Activated CD4-positive, alpha-beta T cell treated with anti-CD3 and anti-CD28 coated beads for 4 hours (primary cell): ENCODE results near the gene INTS6.

Experiments used
- DNase-seq, 2 donors: peaks; one replicate each; pipeline ENCODE4 v3.0.0-alpha.2; 2020

The INTS6 gene

GRCh38 chr13:51341232-51341631 lies 111.6 kb downstream of the INTS6 start:
- DNase-seq = no peak

DNA sequence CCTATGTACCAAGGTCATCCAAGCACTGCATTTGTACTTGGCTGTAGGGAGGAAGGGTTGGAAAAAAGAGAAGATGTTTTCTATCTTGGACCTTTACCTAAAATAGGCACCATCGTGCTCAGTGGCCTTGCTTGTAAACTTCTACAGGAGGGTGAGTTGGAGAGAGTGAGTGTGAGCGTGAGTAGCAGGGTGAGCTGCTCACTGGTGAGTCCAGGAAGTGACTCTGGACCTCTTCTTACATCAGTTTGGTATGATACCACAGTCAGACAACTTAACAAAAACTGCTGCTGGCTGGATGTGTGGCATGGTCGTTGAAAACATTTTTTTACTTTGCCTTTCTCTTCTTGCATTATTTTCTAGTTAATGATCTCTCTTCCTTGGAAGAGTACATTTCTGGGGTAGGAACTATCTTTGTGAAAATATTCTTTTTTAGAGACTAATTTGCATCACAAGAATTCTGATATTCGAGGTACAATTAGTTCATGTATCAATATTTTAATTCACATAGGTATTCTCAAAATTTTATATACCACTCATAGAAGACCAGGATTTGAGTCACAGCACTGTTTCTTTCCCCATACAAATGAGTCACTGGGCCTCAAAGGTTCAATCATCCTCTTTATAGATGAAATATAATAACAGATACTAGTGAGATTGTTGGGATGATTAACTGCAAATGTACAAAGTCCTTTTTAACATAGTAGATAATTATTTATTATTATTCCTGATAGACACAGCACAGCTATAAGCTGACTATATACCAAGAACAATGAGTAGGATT lies 112.7 kb downstream of the INTS6 start:
- no peak for DNase-seq

DNA sequence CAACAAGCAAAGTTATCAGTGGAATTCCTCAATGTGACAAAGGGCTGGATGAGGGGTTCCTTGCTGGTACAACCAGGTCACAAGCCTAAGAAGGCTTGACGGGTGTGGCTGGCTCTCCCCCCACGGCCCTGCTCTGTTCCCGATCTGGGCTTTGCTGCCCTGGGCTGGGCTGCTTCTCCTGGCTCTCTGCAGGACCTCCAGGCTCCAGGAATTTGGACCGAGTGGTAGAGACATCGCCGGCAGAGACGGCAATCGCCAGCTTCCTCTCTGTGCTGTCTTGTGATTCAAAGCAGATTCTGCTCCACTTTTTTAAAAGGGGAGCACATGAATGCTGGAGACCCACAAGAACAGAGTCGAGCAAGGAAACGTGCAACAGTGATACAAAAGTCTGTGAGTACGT lies 113.5 kb downstream of the INTS6 start, which contains the start of gene SERPINE3:
TSS of gene SERPINE3 (plus strand) at position 338 of the 400 bp plus-strand sequence. CDS start 1,401 bp downstream, outside the sequence.
- DNase-seq = no peak

DNA sequence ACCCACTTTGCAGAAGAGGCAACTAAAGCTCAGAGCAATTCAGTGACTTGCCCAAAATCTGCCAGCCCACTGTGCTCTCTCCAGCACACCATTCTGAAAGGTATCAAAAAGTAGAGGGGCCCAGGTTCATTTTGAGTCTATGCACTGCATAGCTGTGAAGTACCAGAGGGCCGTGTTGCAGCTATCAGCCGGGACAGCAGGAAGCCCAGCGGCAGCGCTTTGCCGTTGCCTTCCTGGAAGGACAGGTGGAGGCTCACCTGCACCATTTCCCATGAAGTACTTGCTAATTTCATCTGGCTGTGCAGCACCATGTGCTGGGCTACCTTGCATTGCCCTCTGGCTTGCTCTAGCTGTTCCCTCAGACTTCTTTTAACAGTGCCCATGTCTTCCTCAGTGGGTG lies 116.1 kb downstream of the INTS6 start:
- no peak for DNase-seq

DNA sequence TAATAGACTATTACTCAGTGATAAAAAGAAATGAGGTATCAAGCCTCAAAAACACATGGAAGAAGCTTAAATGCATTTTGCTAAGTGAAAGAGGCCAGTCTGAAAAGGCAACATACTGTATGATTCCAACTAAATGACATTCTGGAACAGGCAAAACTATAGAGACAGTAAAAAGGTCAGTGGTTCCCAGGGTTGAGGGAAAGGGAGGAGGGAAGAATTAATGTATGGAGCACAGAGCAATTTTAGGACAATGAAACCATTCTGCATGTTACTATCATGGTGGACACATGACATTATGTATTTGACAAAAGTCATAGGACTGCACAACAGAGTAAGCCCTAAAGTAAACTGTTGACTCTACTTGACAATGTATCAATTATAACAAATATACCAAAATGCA lies 119.0 kb downstream of the INTS6 start:
- DNase-seq = no peak

DNA sequence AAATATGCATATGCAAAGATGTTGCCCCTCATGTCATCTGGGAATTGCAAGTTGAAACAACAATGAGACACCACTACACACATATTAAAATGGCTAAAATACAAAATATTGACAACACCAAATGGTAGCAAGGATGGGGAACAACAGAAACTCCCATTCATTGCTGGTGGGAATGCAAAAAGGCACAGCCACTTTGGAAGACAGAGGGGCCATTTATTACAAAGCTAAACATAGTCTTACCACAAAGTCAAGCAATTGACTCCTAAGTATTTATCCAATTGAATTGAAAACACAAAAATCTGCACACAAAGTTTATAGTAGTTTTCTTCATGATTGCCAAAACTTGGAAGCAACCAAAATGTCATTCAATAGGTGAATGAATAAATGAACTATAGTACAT lies 119.4 kb downstream of the INTS6 start:
- DNase-seq = no peak

GRCh38 chr13:51332566-51333361 lies 120.1 kb downstream of the INTS6 start:
- DNase-seq = no peak

DNA sequence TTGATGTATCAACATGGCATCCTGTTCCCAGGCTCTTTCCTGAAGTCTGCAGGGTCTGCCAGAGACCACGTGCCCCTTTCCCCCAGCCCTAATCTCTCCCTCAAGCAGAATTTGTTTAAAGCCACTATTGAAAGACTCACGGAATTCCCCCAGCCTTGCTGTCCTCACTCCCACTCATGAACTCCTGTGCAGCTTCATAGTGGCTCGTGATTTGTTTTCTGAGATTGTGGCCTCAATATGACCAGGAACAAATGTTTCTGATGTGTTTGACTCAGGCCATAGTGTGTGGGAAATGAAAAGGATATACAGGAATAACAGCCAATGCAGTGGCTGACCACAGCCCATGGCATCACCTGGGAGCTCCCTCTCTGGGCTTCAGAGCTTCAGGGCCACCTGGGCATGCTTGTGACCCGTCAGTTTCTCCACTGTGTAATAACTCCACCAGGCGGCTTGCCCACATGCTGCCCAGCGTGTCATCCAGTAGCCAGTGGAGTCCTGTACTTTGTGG lies 121.4 kb downstream of the INTS6 start:
- DNase-seq = no peak

DNA sequence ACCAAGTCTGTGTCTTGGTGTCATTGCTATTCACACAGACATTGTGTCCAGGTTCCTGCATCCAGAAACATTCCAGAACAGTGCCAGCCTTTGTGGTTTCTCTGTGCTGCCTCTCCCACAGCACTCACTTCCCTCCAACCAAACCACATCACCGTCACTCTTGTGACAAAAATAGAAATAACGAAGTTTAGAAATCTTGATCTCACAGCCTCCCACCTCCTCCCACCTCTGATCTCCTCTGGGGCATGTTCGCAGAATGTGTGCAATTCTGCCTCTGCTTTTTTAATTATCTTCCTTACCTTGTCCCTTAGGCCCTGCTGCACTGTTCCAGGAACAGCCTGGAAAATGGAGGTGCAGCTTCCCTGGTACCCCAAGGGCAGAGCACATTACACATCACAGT lies 122.0 kb downstream of the INTS6 start:
- DNase-seq = no peak

DNA sequence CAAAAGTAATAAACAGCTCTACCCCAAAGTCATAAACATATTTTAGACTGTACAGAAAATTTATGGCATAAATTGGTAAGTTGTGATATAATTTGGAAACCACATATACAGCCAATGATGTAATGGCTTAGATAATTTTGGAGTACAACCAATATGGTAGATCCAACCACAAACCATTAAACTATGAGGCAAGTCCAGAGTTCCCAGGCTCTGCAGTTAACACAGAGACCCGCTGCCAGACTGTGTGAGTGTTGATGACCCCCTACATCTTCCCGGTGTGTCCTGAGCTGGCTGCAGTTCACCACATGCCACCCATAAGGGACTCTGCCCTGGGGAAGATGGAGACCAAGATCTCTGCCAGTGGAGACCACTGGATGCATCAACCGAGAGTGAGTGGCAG lies 123.2 kb downstream of the INTS6 start:
- no peak for DNase-seq

GRCh38 chr13:51328488-51328887 lies 124.3 kb downstream of the INTS6 start:
- no peak for DNase-seq

DNA sequence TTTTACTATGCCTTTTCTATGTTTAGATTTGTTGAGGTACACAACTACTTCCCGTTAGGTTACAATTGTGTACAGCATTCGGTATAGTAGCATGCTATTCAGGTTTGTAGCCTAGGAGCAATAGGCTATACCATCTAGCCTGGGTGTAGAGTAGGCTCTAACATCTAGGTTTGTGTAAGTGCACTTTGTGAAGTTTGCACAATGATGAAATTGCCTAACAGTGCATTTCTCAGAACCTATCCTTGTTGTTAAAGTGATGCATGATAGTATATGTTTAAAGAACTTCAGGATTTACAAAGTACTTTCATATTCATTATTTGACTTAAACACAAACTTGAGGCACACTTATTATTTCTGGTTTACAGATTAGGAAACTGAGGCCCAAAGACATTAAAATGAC lies 124.9 kb downstream of the INTS6 start:
- no peak for DNase-seq

- DNase-seq = no peak
These were observed 126.1 kb downstream of the INTS6 start for GRCh38 chr13:51326777-51327176.

- no peak for DNase-seq
These were observed 127.0 kb downstream of the INTS6 start for GRCh38 chr13:51325837-51326236.

- DNase-seq = no peak
These were observed 128.0 kb downstream of the INTS6 start for GRCh38 chr13:51324714-51325420.

DNA sequence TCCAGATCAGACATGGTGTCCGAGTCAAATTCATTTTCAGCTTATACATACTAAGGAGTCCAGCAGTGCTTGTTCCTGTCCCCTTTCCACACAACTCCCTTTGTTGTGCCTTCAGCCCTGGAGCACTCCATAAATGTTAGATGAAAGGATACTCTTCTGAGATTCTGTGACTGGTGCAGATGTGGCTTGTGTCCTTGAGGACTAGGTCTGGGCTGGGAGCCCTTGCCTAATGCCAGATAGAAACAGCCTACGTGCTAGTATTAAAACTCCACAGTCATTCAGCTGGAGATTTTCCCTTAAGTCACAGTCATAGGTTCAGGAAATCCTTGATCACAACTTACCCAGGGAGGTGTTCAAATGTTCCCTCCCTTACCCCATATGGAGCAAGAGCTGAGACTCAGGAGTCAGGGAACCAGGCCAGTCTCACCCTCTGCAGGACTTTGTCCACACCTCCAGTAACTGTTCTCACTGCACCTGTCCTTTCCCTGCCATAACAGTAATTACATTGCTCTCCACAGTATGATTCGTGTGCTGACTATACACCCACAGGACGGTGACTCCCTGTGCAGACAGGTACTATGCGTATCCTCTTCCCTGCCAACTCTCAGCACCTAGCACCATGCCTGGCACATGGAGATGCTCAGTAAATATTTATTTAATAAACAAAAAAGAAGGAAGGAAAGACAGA lies 128.9 kb downstream of the INTS6 start:
- DNase-seq = no peak

- DNase-seq = no peak
These were observed 130.0 kb downstream of the INTS6 start for GRCh38 chr13:51322826-51323225.

GRCh38 chr13:51321836-51322235 lies 131.0 kb downstream of the INTS6 start:
- no peak for DNase-seq

DNA sequence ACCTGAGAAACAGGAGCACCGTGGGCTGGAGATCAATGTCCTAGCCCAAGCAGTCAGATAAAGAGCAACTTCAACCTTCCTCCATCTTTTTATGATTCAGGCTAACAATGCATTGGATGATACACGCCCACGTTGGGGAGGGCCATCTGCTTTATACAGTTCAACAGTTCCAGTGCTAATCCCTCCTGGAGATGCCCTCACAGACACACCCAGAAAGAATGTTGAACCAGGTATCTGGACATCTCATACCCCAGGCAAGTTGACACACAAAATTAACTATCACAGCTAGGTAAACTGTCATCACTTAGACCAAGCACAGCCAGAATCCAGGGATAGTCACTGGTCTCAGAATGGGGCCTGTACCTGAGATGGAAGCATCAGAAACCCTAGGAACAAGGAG lies 134.0 kb downstream of the INTS6 start:
- DNase-seq = no peak

GRCh38 chr13:51318015-51318414 lies 134.8 kb downstream of the INTS6 start:
- DNase-seq = no peak

DNA sequence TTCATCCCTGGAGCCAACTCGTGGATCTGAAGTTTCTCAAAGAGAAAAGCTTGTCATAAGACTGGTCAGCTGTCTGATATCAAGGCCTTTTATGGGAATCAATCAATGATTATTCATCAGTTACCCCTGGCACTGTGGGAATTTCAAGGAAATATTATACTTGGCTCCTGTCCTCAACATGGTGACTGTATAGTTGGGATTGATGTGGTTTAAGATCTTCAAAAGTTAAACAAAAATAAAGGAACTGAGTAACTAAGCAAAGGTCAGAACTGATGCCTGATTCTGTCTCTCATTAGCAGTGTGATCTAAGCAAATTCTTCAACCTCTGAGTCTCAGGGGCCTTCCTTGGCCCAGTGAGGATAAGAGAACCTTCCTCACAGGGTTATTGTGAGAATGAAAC lies 135.6 kb downstream of the INTS6 start:
- DNase-seq = no peak

DNA sequence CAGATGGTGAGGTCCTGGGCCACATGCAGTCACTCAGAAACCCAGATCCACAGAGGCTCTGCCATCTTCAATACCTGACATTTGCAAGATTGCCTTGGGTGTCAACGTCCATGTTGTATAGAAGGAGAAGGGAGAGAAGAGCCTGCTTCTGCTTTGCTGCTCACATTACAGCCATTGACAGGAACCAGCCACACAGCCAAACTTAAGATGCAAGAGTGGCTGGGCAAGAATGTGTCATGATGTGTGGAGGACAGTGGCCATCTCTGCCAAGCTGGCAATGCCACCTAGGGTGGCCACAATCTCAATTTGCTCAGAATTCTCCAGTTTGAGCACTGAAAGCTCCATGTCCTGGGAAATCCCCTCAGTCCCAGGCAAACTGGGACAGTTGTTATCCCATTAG lies 139.2 kb downstream of the INTS6 start:
- no peak for DNase-seq
